Uterus (tissue), 4 donors: Measurements from ENCODE around the gene ETS1. TPM values are rescaled to one million over a fixed set of nuclear protein-coding genes. Genes with fewer than 3 reads are reported as not detected.

Experiments used
- DNase-seq, 2 donors: peaks; one replicate each; pipeline ENCODE4 v3.0.0-alpha.2; 2019 to 2020
- H3K27ac ChIP-seq, 2 donors: fragments of 200-600 bp; sonication (generic); 1 replicate in 1 of 2; 2 replicates in 1 of 2; pipeline ENCODE4 v1.5.1; 2016 to 2018
- H3K27me3 ChIP-seq, 2 donors: fragments of 200-600 bp; sonication (generic); one replicate each; pipeline ENCODE4 v1.5.1; 2018 to 2019; ENCODE audit warnings: control low read depth in 1 of 2
- H3K36me3 ChIP-seq, 2 donors: fragments of 200-600 bp; sonication (generic); one replicate each; pipeline ENCODE4 v1.5.1; 2019; ENCODE audit warnings: control low read depth in 1 of 2
- H3K4me1 ChIP-seq, 2 donors: fragments of 200-600 bp; sonication (generic); one replicate each; pipeline ENCODE4 v1.5.1; 2018 to 2019; ENCODE audit warnings: control low read depth in 1 of 2
- H3K4me3 ChIP-seq, 2 donors: fragments of 200-600 bp; sonication (generic); 1 replicate in 1 of 2; 2 replicates in 1 of 2; pipeline ENCODE4 v1.5.1; 2018 to 2019; ENCODE audit warnings: mild to moderate bottlenecking in 1 of 2
- H3K9me3 ChIP-seq, 2 donors: fragments of 200-600 bp; sonication (generic); one replicate each; pipeline ENCODE4 v1.5.1; 2019; ENCODE audit warnings: control low read depth in 1 of 2
- POLR2A ChIP-seq, 2 donors: fragments of 450-650 bp; IDR thresholded peaks; one replicate each; pipeline ENCODE4 v1.6.1; 2016; ENCODE audit warnings: antibody characterized with exemption in 2 of 2, mild to moderate bottlenecking in 1 of 2, moderate library complexity in 1 of 2
- intact Hi-C: fragments of 100-400 bp; cut with DNase I; formaldehyde crosslinking; loops from one replicate; pipeline ENCODE4 v1.15.1; 2023; ENCODE audit warnings: low total_unique reads
- total RNA-seq, 4 donors: library from RNA; depleted of rRNA in 3 of 4; stranded (reverse); fragments of >200 nt in 3 of 4; gene quantifications; one replicate each; pipeline versions ENCODE4 v1.1.0 to v1.2.4, GENCODE V29; 2014 to 2023
- TF ChIP-seq, protein P1 (sequence below), 4 experiments: fragments of 200-600 bp in 2 of 4; fragments of 450-650 bp in 2 of 4; sonication (generic) in 2 of 4; IDR thresholded peaks; one replicate each; pipeline ENCODE4 v1.5.1; 2016 to 2019; ENCODE audit warnings: antibody characterized with exemption in 4 of 4, mild to moderate bottlenecking in 2 of 4, moderate library complexity in 1 of 4
- donor health status: DM: yes; HTN: yes; CAD: no.

ETS1 gene
- total RNA-seq, 4 donors from 2014 or later: 24.1 to 80.9 (median 58.3) TPM

DNA sequence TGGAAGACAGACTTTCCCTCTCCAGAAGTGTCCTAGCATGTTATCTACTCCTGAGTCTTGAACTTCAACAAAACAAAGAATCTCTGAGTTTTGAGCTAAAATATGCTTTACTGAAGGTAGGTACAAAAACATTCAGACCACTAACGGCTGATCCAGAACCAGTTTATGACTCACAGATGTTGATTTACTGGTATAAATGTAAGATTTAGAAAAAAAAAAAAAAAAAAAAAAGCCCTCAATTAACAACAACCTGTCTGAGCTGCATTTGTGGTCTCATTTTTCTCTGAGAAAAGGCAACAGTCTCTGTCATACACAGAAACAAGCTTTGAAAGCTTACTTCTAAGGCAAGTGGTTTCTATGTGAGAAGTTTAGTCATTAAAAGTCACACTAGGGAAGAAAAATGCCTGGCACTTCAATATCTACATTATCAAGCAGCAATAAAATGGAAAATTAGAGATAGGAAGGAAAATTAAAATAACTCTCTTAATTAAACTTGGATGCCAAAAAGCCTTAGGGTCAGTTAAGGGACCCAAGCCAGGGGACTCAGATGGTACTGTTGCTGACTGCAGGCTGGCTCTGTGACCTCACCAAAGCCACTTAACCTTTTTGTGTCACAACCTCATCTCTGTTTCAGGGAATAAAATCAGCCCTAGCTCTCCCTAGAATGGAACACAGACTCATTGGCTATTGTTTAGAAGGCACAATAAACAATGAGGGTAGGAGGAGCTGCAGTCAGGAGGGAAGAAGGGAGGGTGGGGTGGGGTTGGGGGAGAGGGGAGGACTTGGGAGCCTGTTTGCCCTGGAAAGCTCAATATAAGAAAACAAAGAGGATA, 61.7 kb downstream of the ETS1 start:
- TF ChIP-seq, protein P1, sequence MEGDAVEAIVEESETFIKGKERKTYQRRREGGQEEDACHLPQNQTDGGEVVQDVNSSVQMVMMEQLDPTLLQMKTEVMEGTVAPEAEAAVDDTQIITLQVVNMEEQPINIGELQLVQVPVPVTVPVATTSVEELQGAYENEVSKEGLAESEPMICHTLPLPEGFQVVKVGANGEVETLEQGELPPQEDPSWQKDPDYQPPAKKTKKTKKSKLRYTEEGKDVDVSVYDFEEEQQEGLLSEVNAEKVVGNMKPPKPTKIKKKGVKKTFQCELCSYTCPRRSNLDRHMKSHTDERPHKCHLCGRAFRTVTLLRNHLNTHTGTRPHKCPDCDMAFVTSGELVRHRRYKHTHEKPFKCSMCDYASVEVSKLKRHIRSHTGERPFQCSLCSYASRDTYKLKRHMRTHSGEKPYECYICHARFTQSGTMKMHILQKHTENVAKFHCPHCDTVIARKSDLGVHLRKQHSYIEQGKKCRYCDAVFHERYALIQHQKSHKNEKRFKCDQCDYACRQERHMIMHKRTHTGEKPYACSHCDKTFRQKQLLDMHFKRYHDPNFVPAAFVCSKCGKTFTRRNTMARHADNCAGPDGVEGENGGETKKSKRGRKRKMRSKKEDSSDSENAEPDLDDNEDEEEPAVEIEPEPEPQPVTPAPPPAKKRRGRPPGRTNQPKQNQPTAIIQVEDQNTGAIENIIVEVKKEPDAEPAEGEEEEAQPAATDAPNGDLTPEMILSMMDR (IDR thresholded peaks at IDR 0.05): no peak
- TF ChIP-seq POLR2A (IDR thresholded peaks at IDR 0.05): no peak
- Histone ChIP-seq H3K9me3 (no peaks in the 10 kb centered on the region), H3K27ac (peak overlapping the region in 1 of 2 donors; percentile 34), H3K27me3 (no peaks in the 10 kb centered on the region), H3K36me3 (no peaks in the 10 kb centered on the region), H3K4me1 (no peaks in the 10 kb centered on the region), H3K4me3 (no peak overlapping the region)
- intact Hi-C loops: loop anchor here (10.0 kb wide), 1 partner anchor 121 kb away; no protein-coding TSS in a partner anchor
- DNase-seq: no peak

DNA sequence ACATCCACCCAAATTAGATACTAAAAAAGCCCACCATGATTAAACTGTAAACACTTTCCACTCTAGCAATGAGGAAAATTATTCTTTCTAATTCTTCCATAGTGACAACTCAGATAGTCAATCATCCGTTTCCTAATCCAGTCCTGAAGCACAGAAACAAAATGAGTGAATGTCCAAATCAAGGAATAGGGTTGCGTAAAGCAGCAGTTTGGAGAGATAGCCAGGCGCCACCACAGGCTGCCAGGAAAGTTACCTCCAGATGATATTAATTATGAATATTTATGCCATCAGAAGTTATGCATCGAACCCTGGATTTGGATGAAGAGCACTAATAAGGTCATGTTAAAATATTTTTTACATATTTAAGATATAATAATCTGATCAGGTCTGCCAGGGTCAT, 63.2 kb downstream of the ETS1 start:
- H3K27me3 ChIP-seq: no peaks in the 10 kb centered on the region
- no peak overlapping the region for H3K4me3 ChIP-seq
- DNase-seq: no peak
- H3K36me3 ChIP-seq: no peaks in the 10 kb centered on the region
- H3K9me3 ChIP-seq: no peaks in the 10 kb centered on the region
- H3K4me1 ChIP-seq: no peaks in the 10 kb centered on the region
- no peak for TF ChIP-seq POLR2A (IDR thresholded peaks at IDR 0.05)
- TF ChIP-seq, protein P1 (IDR thresholded peaks at IDR 0.05): no peak
- H3K27ac ChIP-seq: peak overlapping the region in 1 of 2 donors; percentile 95
- intact Hi-C loops: loop anchor here (10.0 kb wide), 1 partner anchor 119 kb away; no protein-coding TSS in a partner anchor

DNA sequence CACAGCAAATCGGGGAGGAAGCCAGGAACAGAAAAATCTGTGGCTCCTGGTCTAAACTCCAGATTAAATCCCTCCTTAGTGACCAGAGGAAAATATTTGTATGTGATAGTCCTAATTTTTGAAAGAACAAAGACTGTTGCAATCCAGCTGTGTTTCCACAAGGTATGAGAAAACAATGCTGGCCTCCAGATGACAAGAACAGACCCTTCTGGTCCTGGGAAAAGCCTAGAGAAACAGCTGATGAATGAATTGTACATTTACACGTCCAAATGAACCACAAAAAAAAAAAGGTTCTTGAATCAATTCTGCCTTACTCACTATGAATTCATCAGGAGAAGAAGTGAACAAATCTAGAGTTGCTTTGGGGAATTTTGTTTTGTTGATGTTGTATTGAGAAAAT, 63.7 kb downstream of the ETS1 start:
- Histone ChIP-seq H3K4me1 (peaks cover 0 to 5% of the 10 kb centered on the region in 2 donors), H3K27ac (peak overlapping the region; percentile 95 to 98), H3K9me3 (no peaks in the 10 kb centered on the region), H3K4me3 (no peak overlapping the region), H3K27me3 (no peaks in the 10 kb centered on the region), H3K36me3 (no peaks in the 10 kb centered on the region)
- TF ChIP-seq, protein P1 (IDR thresholded peaks at IDR 0.05): no peak
- no peak for TF ChIP-seq POLR2A (IDR thresholded peaks at IDR 0.05)
- intact Hi-C loops: loop anchor here (10.0 kb wide), 1 partner anchor 119 kb away; no protein-coding TSS in a partner anchor
- DNase-seq: no peak

DNA sequence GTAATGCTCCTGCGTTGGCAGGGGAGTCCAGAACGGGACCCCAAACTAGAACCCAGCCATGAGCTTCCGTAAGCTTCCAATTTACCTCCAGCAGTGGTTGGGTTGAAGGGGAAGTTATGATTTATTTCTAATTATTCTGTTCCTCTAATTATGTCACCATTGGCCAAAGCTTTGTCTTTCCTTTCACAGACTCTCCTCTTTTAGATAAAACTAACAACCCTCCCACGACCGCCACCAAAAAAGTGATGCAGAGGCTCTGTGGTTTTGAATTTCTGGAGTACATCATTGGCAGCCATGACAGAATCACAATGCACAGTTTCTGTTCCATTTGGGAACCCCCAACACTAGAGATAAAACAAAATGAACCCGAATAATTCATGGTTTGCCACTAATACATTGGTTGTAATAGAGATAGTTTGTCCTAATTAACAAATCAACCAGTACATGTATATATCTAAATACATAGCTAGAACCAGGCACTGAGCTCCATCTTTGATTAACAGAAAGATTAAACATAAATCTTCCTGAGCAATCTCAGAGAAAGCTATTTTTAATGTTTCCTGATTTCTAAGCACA, 64.3 kb downstream of the ETS1 start:
- H3K4me1 ChIP-seq: peaks cover 0 to 5% of the 10 kb centered on the region in 2 donors
- intact Hi-C loops: loop anchor here (10.0 kb wide), 1 partner anchor 118 kb away; no protein-coding TSS in a partner anchor
- peak overlapping the region; percentile 48 to 69 for H3K4me3 ChIP-seq
- no peaks in the 10 kb centered on the region for H3K9me3 ChIP-seq
- H3K27me3 ChIP-seq: no peaks in the 10 kb centered on the region
- peak overlapping the region; percentile 95 to 98 for H3K27ac ChIP-seq
- TF ChIP-seq POLR2A (IDR thresholded peaks at IDR 0.05): no peak
- TF ChIP-seq, protein P1 (IDR thresholded peaks at IDR 0.05): no peak
- no peaks in the 10 kb centered on the region for H3K36me3 ChIP-seq
- DNase-seq: no peak
